Measurements from ENCODE around the gene PDIK1L. TPM values are rescaled to one million over a fixed set of nuclear protein-coding genes. Genes with fewer than 3 reads are reported as not detected.

PDIK1L gene
- total and polyA plus RNA-seq, 8 donors: 1.7 to 12.1 (median 6.0) TPM

GRCh38 chr1:26129778-26130177, 18.2 kb downstream of the PDIK1L start:
- WGBS, 2 donors: 92 to 98% methylated on average over 4 of the region's 4 CpGs
- H3K4me3 ChIP-seq: no peak overlapping the region
- H3K36me3 ChIP-seq: no peaks in the 10 kb centered on the region
- no peak for TF ChIP-seq CTCF (IDR thresholded peaks at IDR 0.05)
- FAIRE-seq (no peak), ATAC-seq (no peak), DNase-seq (no peak)
- intact Hi-C loops (cut with DNase I): no loop called here
- peaks cover 6 to 34% (median 33%) of the 10 kb centered on the region in 3 donors for H3K4me1 ChIP-seq
- H3K9me3 ChIP-seq: no peaks in the 10 kb centered on the region
- no peak overlapping the region for H3K27ac ChIP-seq
- H3K27me3 ChIP-seq: no peaks in the 10 kb centered on the region

- ATAC-seq (no peak), DNase-seq (no peak), FAIRE-seq (no peak)
- TF ChIP-seq CTCF (IDR thresholded peaks at IDR 0.05): no peak
- no peak overlapping the region for H3K4me3 ChIP-seq
- no peaks in the 10 kb centered on the region for H3K9me3 ChIP-seq
- H3K27ac ChIP-seq: no peak overlapping the region
- no peaks in the 10 kb centered on the region for H3K27me3 ChIP-seq
- peaks cover 6 to 25% (median 24%) of the 10 kb centered on the region in 3 donors for H3K4me1 ChIP-seq
- H3K36me3 ChIP-seq: no peaks in the 10 kb centered on the region
- intact Hi-C loops (cut with DNase I): no loop called here
- 30 to 44% methylated on average over 1 of the region's 1 CpG for WGBS, 2 donors
These were observed 19.1 kb downstream of the PDIK1L start for GRCh38 chr1:26130695-26131094.

GRCh38 chr1:26132128-26132833, 20.7 kb downstream of the PDIK1L start:
- H3K4me1 ChIP-seq: peaks cover 0 to 10% (median 8%) of the 10 kb centered on the region in 3 donors
- FAIRE-seq (no peak), DNase-seq (no peak), ATAC-seq (no peak)
- no peaks in the 10 kb centered on the region for H3K36me3 ChIP-seq
- no peaks in the 10 kb centered on the region for H3K27me3 ChIP-seq
- intact Hi-C loops (cut with DNase I): no loop called here
- no peak for TF ChIP-seq CTCF (IDR thresholded peaks at IDR 0.05)
- no peaks in the 10 kb centered on the region for H3K9me3 ChIP-seq
- WGBS, 2 donors: 86 to 88% methylated on average over 5 of the region's 5 CpGs
- no peak overlapping the region for H3K4me3 ChIP-seq
- no peak overlapping the region for H3K27ac ChIP-seq

DNA sequence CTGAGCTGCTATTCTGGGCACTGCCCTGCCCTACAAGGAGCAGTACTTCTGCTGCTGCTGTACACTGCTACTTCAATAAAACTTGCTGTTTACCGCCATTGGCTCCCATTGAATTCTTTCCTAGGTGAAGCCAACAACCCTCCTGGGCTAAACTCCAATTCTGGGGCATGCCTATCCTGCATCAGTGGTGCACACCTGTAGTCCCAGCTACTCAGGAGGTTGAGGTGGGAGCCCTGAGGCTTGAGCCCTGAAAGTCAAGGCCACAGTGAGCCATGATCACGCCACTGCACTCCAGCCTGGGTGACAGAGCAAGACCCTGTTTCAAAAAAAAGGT, 21.2 kb downstream of the PDIK1L start:
- no peak for FAIRE-seq
- ATAC-seq: no peak
- 95 to 100% methylated on average over 2 of the region's 2 CpGs for WGBS, 2 donors
- no peaks in the 10 kb centered on the region for H3K36me3 ChIP-seq
- TF ChIP-seq CTCF (IDR thresholded peaks at IDR 0.05): no peak
- H3K27me3 ChIP-seq: no peaks in the 10 kb centered on the region
- H3K4me3 ChIP-seq: no peak overlapping the region
- intact Hi-C loops (cut with DNase I): no loop called here
- H3K4me1 ChIP-seq: peaks cover 0 to 4% (median 3%) of the 10 kb centered on the region in 3 donors
- DNase-seq: no peak
- H3K27ac ChIP-seq: no peak overlapping the region
- H3K9me3 ChIP-seq: no peaks in the 10 kb centered on the region

DNA sequence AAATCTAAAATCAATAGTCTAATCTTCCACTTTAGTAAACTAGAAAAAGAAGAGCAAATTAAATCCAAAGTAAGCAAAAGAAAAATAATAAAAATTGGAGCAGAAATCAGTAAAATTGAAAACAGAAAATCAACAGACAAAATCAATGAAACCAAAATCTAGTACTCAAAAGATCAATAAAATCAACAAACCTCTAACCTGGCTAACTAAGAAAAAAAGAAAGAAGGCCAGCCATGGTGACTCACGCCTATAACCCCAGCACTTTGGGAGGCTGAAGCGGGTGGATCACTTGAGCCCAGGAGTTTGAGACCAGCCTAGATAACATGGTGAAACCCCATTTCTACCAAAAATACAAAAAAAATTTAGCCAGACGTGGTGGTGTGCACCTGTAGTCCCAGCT, 22.8 kb downstream of the PDIK1L start:
- intact Hi-C loops (cut with DNase I): no loop called here

More for the DNA sequence above, 22.8 kb downstream of the PDIK1L start:
- TF ChIP-seq CTCF (IDR thresholded peaks at IDR 0.05): no peak
- ATAC-seq (no peak), DNase-seq (no peak), FAIRE-seq (no peak)
- no peaks in the 10 kb centered on the region for H3K4me1 ChIP-seq
- H3K4me3 ChIP-seq: no peak overlapping the region
- H3K36me3 ChIP-seq: no peaks in the 10 kb centered on the region
- H3K27ac ChIP-seq: no peak overlapping the region
- 64 to 69% methylated on average over 3 of the region's 3 CpGs for WGBS, 2 donors
- no peaks in the 10 kb centered on the region for H3K27me3 ChIP-seq
- no peaks in the 10 kb centered on the region for H3K9me3 ChIP-seq

Data from pancreas (tissue), 10 donors.